GM18526 (cell line): ENCODE data around the gene HAND1.

ENCODE experiments used
- POLR2A ChIP-seq: IDR thresholded peaks from 3 replicates; pipeline ENCODE4 v1.6.1; 2011; ENCODE audit not compliant: insufficient read length; ENCODE audit errors: extremely low read depth

The HAND1 gene

DNA sequence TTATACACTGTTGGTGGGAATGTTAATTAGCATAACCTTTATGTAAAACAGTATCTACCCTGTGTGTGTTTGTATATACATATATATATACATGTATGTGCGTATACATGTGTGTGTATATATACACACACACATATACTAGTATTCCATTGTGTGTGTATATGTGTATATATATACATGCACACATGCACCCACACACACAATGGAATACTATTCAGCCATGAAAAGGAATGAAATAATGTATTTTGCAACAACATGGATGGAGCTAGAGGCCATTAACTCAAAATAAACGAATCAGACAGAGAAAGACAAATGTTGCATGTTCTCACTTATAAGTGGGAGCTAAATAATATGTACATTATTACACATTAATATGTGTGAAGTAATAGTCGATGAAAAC, 49.8 kb downstream of the HAND1 start:
- TF ChIP-seq POLR2A = no peak
